SK-N-MC (cell line): ENCODE measurements around the gene GBX1.

Experiments
- DNase-seq: peaks from one replicate; pipeline ENCODE4 v3.0.0-alpha.2; 2011; ENCODE audit warnings: low read depth, low spot score
- H3K27ac ChIP-seq: fragments of 200-600 bp; sonication (generic); 2 replicates; pipeline ENCODE4 v1.5.1; 2016; ENCODE audit warnings: mixed run types
- H3K36me3 ChIP-seq: fragments of 200-600 bp; sonication (generic); 2 replicates; pipeline ENCODE4 v1.6.1; 2017; ENCODE audit warnings: antibody characterized with exemption, low read length, mixed read lengths; ENCODE audit not compliant: insufficient read depth
- H3K4me3 ChIP-seq: fragments of 200-600 bp; sonication (generic); 2 replicates; pipeline ENCODE4 v1.5.1; 2016
- H3K9ac ChIP-seq: fragments of 200-600 bp; sonication (generic); 2 replicates; pipeline ENCODE4 v1.8.0; 2017; ENCODE audit warnings: mixed run types, mixed read lengths; ENCODE audit not compliant: insufficient read length
- H3K9me3 ChIP-seq: fragments of 200-600 bp; sonication (generic); 2 replicates; pipeline ENCODE4 v1.6.1; 2017; ENCODE audit warnings: low read depth, mild to moderate bottlenecking, antibody characterized with exemption, low read length, moderate library complexity, mixed read lengths
- EZH2 ChIP-seq: fragments of 200-600 bp; sonication (generic); IDR thresholded peaks from one replicate; pipeline ENCODE4 v1.6.1; 2017; ENCODE audit warnings: antibody characterized with exemption
- FOXP2 ChIP-seq: optimal IDR thresholded peaks from 2 replicates; pipeline ENCODE3; 2011; ENCODE audit warnings: mild to moderate bottlenecking, moderate library complexity; ENCODE audit not compliant: insufficient read depth; ENCODE audit errors: extremely low read length, control extremely low read depth
- POLR2AphosphoS5 ChIP-seq: IDR thresholded peaks from 2 replicates; pipeline ENCODE4 v1.6.1; 2012; ENCODE audit warnings: mild to moderate bottlenecking, low read depth, low read length, borderline replicate concordance

GBX1 gene

GRCh38 chr7:151104411-151105235 is 62.9 kb downstream of the GBX1 start:
- Histone ChIP-seq H3K36me3 (0 out of 2 replicates have a peak, but pooled peaks cover 4% of the 10 kb centered on the region), H3K9me3 (no peaks in the 10 kb centered on the region), H3K9ac (no peak overlapping the region), H3K27ac (no peak overlapping the region), H3K4me3 (no peak overlapping the region)
- DNase-seq = no peak
- no peak for TF ChIP-seq FOXP2
- TF ChIP-seq EZH2 = no peak

GRCh38 chr7:151103973-151104372 is 63.5 kb downstream of the GBX1 start:
- DNase-seq = no peak
- H3K9ac ChIP-seq = no peak overlapping the region

GRCh38 chr7:151102991-151103390 is 64.5 kb downstream of the GBX1 start:
- DNase-seq = no peak
- Histone ChIP-seq H3K36me3 (0 out of 2 replicates have a peak, but pooled peaks cover 4% of the 10 kb centered on the region), H3K9me3 (no peaks in the 10 kb centered on the region), H3K4me3 (no peak overlapping the region), H3K9ac (no peak overlapping the region), H3K27ac (no peak overlapping the region)
- TF ChIP-seq POLR2AphosphoS5 = no peak
- no peak for TF ChIP-seq FOXP2
- TF ChIP-seq EZH2 = no peak

More at GRCh38 chr7:151103973-151104372, 63.5 kb downstream of the GBX1 start:
- Histone ChIP-seq H3K9me3 (no peaks in the 10 kb centered on the region), H3K27ac (no peak overlapping the region), H3K4me3 (no peak overlapping the region), H3K36me3 (0 out of 2 replicates have a peak, but pooled peaks cover 4% of the 10 kb centered on the region)
- TF ChIP-seq FOXP2 (no peak), POLR2AphosphoS5 (no peak), EZH2 (no peak)

GRCh38 chr7:151101621-151102396 is 65.7 kb downstream of the GBX1 start:
- H3K4me3 ChIP-seq = no peak overlapping the region
- no peak for DNase-seq
- 0 out of 2 replicates have a peak, but pooled peaks cover 4% of the 10 kb centered on the region for H3K36me3 ChIP-seq
- no peaks in the 10 kb centered on the region for H3K9me3 ChIP-seq
- no peak overlapping the region for H3K9ac ChIP-seq
- no peak overlapping the region for H3K27ac ChIP-seq
- no peak for TF ChIP-seq FOXP2
- no peak for TF ChIP-seq EZH2
- no peak for TF ChIP-seq POLR2AphosphoS5

- 0 out of 2 replicates have a peak, but pooled peaks cover 4% of the 10 kb centered on the region for H3K36me3 ChIP-seq
- no peaks in the 10 kb centered on the region for H3K9me3 ChIP-seq
- TF ChIP-seq POLR2AphosphoS5 = no peak
- no peak for TF ChIP-seq FOXP2
- no peak for TF ChIP-seq EZH2
- DNase-seq = no peak
- no peak overlapping the region for H3K27ac ChIP-seq
- H3K4me3 ChIP-seq = no peak overlapping the region
- H3K9ac ChIP-seq = no peak overlapping the region
Observed at GRCh38 chr7:151100921-151101320, 66.6 kb downstream of the GBX1 start.

DNA sequence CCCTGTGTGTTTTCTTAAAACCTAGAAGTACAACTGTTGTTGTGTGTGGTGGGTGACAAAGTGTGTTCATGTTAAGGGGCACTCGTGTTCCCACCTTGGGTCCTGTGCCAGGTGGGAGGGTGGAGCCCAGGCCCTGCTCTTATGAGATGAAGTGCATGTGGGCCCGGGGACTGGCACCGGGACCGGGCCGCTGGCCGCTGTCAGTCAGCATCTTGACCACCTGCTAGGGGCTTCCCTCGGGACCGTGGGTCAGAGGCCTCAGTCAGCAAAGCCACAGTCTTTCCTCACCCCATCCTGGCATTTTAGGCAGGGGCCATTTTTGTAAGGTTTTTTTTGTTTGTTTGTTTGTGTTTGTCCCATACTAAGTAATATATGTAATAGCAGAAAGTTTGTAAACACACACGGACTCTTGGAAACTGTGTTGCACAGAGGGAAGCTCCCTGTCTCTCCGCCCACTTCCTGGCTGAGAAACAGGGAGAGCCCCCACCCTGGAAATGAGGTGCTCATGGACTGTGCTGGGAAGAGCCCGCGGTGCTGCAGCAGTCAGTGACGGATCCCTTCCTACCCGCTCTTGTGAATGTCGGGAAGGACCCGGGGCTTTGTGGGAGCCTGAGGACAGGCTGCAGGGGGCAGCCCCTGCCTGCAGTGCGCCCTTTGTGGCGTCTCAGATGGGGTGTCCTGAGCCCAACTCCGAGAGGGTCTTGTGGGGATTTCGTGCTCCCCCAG is 67.8 kb downstream of the GBX1 start:
- no peak overlapping the region for H3K9ac ChIP-seq

More for the DNA sequence above, 67.8 kb downstream of the GBX1 start:
- no peak for DNase-seq
- no peak overlapping the region for H3K27ac ChIP-seq
- H3K4me3 ChIP-seq = no peak overlapping the region
- H3K9me3 ChIP-seq = no peaks in the 10 kb centered on the region
- TF ChIP-seq FOXP2 = no peak
- TF ChIP-seq POLR2AphosphoS5 = no peak
- no peak for TF ChIP-seq EZH2
- 0 out of 2 replicates have a peak, but pooled peaks cover 4% of the 10 kb centered on the region for H3K36me3 ChIP-seq
